OCI-LY7 (cell line): ENCODE data around the gene KLB.

Source experiments
- EZH2phosphoT487 ChIP-seq: fragments of 200-600 bp; sonication (generic); IDR thresholded peaks from 2 replicates; pipeline ENCODE4 v1.6.1; 2018; ENCODE audit warnings: low read depth, borderline replicate concordance, mild to moderate bottlenecking, mixed run types, antibody characterized with exemption, low read length, moderate library complexity, mixed read lengths
- TF ChIP-seq, protein P1 (sequence below): fragments of 200-600 bp; sonication (generic); conservative IDR thresholded peaks from 2 replicates; pipeline ENCODE4 v1.5.1; 2014; ENCODE audit warnings: mild to moderate bottlenecking, antibody characterized with exemption, low read length, moderate library complexity, mixed read lengths

DNA sequence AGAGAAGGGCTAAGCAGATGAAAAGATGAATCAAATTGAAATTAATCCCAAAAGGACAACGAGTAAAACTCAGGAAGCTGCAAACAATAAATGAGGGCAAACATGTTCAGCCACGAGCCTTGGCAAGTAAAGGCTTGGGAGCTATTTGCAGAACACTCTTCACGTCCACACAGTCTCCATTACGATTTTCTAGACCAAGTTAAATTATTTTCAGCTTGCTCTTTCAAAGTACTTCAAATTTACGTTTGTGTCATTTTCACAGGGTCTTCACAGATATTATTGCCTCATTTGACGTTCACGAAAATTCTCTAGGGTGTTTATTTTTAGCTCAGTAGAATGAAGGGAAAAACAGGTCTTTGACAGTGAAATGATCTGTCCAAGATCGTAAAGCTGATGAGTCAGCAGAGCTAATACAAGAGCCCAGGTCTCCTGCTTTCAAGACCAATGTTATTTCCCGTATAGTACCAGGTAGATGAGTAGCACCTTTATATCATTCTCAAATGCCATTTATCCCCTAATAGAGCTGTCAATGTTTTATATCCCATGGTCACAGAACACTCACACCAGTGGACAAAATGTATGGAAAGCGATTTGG lies 20.9 kb downstream of the KLB start:
- TF ChIP-seq, protein P1, sequence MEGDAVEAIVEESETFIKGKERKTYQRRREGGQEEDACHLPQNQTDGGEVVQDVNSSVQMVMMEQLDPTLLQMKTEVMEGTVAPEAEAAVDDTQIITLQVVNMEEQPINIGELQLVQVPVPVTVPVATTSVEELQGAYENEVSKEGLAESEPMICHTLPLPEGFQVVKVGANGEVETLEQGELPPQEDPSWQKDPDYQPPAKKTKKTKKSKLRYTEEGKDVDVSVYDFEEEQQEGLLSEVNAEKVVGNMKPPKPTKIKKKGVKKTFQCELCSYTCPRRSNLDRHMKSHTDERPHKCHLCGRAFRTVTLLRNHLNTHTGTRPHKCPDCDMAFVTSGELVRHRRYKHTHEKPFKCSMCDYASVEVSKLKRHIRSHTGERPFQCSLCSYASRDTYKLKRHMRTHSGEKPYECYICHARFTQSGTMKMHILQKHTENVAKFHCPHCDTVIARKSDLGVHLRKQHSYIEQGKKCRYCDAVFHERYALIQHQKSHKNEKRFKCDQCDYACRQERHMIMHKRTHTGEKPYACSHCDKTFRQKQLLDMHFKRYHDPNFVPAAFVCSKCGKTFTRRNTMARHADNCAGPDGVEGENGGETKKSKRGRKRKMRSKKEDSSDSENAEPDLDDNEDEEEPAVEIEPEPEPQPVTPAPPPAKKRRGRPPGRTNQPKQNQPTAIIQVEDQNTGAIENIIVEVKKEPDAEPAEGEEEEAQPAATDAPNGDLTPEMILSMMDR: no peak
- TF ChIP-seq EZH2phosphoT487: no peak
